ENCODE data around the gene PGBD1.

GRCh38 chr6:28281288-28282064 lies at the start of gene PGBD1:
- TF ChIP-seq POLR2A (IDR thresholded peaks at IDR 0.05) (no peak), CTCF (IDR thresholded peaks at IDR 0.05) (no peak)
